NCI-H2171 (cell line): ENCODE data around the gene ZSCAN4.

ENCODE experiments used
- DNase-seq: peaks from one replicate; lab custom pipeline; 2025; lab: John Stamatoyannopoulos, UW

The ZSCAN4 gene

GRCh38 chr19:57668635-57669034 lies at the start of gene ZSCAN4:
TSS of gene ZSCAN4 (plus strand) at chr19:57668935. CDS start at chr19:57676146, 7,211 bp downstream.
- no peak for DNase-seq

GRCh38 chr19:57620673-57621348 lies 47.9 kb upstream of the ZSCAN4 start:
- no peak for DNase-seq

GRCh38 chr19:57623091-57623490 lies 45.6 kb upstream of the ZSCAN4 start:
- DNase-seq, result no peak

- DNase-seq, result peak; percentile 95
Observed at GRCh38 chr19:57632987-57633831, 35.5 kb upstream of the ZSCAN4 start, which contains the start of gene ZNF211. TSS of gene ZNF211 (plus strand) at chr19:57633168. CDS start at chr19:57633347, 179 bp downstream.

- no peak for DNase-seq
Observed at GRCh38 chr19:57633832-57634131, 35.0 kb upstream of the ZSCAN4 start.

- DNase-seq, result no peak
Observed at GRCh38 chr19:57637379-57637778, 31.4 kb upstream of the ZSCAN4 start.

GRCh38 chr19:57641715-57642234 lies 27.0 kb upstream of the ZSCAN4 start:
- DNase-seq, result no peak

- DNase-seq, result peak; percentile 33
Observed at GRCh38 chr19:57642396-57643046, 26.2 kb upstream of the ZSCAN4 start.

GRCh38 chr19:57643734-57644133 lies 25.0 kb upstream of the ZSCAN4 start:
- no peak for DNase-seq

- peak; percentile 81 for DNase-seq
Observed at GRCh38 chr19:57648331-57649003, 20.3 kb upstream of the ZSCAN4 start.

GRCh38 chr19:57651654-57651996 lies 17.1 kb upstream of the ZSCAN4 start:
- DNase-seq, result no peak

GRCh38 chr19:57653689-57654088 lies 15.0 kb upstream of the ZSCAN4 start:
- no peak for DNase-seq

- DNase-seq, result no peak
Observed at GRCh38 chr19:57655443-57655842, 13.3 kb upstream of the ZSCAN4 start.

- no peak for DNase-seq
Observed at GRCh38 chr19:57656346-57656745, 12.4 kb upstream of the ZSCAN4 start.

GRCh38 chr19:57664269-57665127 lies 4.2 kb upstream of the ZSCAN4 start:
- peak; percentile 13 for DNase-seq

- DNase-seq, result no peak
Observed at GRCh38 chr19:57665261-57665806, 3.4 kb upstream of the ZSCAN4 start.

- no peak for DNase-seq
Observed at GRCh38 chr19:57667228-57667627, 1.5 kb upstream of the ZSCAN4 start.

GRCh38 chr19:57671124-57671895 lies 2.6 kb downstream of the ZSCAN4 start:
- DNase-seq, result no peak

GRCh38 chr19:57672466-57672865 lies 3.7 kb downstream of the ZSCAN4 start:
- no peak for DNase-seq

- DNase-seq, result no peak
Observed at GRCh38 chr19:57675881-57676280, 7.1 kb downstream of the ZSCAN4 start.
